ENCODE data around the gene ADAMTSL2. TPM values are rescaled to one million over a fixed set of nuclear protein-coding genes. Genes with fewer than 3 reads are reported as not detected.

The ADAMTSL2 gene
- total RNA-seq, 2 experiments from 2014 or later: 0.11 to 0.25 TPM

DNA sequence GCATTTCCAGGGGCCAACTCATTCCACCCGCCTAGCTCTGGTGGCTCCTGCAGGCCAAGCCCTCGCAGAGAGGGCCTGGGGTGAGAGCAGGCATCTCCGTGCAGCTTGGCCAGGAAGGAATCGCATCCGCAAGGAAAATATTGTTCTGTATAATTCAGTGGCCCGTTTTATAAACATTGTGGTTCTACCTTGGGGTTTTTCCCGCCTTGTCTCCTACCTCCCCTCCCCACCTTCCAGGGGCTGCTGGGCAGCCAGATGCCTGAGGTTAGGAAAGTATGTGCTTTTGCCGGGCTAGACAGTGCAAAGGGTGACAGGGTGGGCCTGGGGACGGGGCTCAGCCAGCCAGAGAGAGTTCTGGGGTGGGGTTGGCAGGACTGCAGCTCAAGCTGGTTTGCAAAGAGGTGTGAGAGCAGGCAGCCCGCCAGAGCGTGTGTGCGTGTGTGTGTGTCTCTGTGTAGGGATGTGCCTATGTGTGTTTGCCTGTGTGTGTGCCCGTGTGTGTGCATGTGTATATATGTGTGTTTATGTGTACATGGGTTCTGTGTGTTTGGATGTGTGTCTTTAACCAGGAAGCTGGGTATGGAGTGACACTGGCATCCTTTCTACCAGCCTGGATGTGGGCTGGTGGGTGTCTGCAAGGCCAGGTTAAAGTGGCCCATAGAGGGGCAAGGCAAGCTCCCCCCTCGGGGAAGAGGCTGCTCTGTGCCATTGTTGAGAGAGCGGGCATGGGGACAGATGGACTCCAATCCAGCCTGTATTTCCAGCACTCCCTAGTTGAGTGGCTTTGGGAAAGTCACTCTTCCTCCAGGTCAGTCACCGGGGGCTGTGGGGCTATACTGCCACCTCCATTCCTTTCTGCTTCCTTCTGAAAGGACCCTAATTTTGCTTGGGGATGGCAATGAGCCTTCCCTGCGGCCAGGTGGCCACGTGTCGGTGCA lies 45.0 kb upstream of the ADAMTSL2 start:
- Mint-ChIP-seq H3K4me3 (no peak overlapping the region), H3K4me1 (ENCODE audit: low read depth) (peaks cover 5% of the 10 kb centered on the region), H3K27me3 (no peaks in the 10 kb centered on the region), H3K27ac (no peak overlapping the region), H3K9me3 (no peaks in the 10 kb centered on the region), H3K36me3 (ENCODE audit: low read depth) (no peaks in the 10 kb centered on the region)
- no peak for ATAC-seq
- ChIA-PET POLR2A (no interaction called here), CTCF (interaction anchor here (0.8 kb wide), 1 partner anchor 303 kb away, joined by 3 read pairs; no protein-coding TSS in a partner anchor)
- no peak for DNase-seq
- TF ChIP-seq CTCF (IDR thresholded peaks at IDR 0.05): no peak
- intact Hi-C loops (cut with micrococcal nuclease): loop anchor here (5.0 to 10.0 kb wide), 3 partner anchors 82 to 305 kb away; partner anchors contain the start of genes STKLD1 and SURF4

DNA sequence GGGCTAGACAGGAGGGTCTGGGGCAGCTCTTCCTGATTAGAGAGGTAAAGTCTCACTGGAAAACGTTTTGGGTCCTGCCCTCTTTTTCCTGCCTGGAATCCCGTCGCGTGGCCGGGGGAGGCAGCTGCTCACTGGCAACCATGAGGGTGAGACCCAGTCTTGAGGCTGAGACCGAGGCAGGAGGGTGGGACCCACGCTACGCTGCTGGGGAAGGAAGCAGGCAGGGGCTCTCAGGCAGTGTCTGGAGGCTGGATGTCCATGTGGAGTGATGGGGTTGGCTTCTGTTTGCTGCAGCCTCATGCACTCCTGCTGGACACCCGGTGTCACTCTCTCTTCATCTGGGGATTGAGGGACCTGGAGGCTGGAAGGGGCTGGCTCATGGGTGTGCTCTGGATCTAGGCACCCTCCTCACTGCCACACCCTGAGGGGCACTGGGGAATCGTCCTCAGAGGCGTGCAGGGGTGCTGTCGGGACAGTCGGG lies 44.3 kb upstream of the ADAMTSL2 start:
- H3K4me1 Mint-ChIP-seq (ENCODE audit: low read depth): peaks cover 5% of the 10 kb centered on the region
- no peak for ATAC-seq

GRCh38 chr9:133490865-133491655 lies 43.4 kb upstream of the ADAMTSL2 start:
- intact Hi-C loops (cut with micrococcal nuclease): no loop called here
- H3K4me3 Mint-ChIP-seq: no peak overlapping the region
- ChIA-PET POLR2A (interaction anchor here (0.7 kb wide), 1 partner anchor 935 kb away, joined by 4 read pairs; no protein-coding TSS in a partner anchor), CTCF (no interaction called here)
- ATAC-seq (no peak), DNase-seq (no peak)
- no peaks in the 10 kb centered on the region for H3K27me3 Mint-ChIP-seq
- H3K36me3 Mint-ChIP-seq (ENCODE audit: low read depth): no peaks in the 10 kb centered on the region
- H3K27ac Mint-ChIP-seq: no peak overlapping the region
- H3K9me3 Mint-ChIP-seq: no peaks in the 10 kb centered on the region
- peaks cover 4% of the 10 kb centered on the region for H3K4me1 Mint-ChIP-seq (ENCODE audit: low read depth)
- no peak for TF ChIP-seq CTCF (IDR thresholded peaks at IDR 0.05)

More for the DNA sequence above, 44.3 kb upstream of the ADAMTSL2 start:
- ChIA-PET CTCF (no interaction called here), POLR2A (no interaction called here)
- no peak overlapping the region for H3K27ac Mint-ChIP-seq
- H3K9me3 Mint-ChIP-seq: no peaks in the 10 kb centered on the region
- H3K36me3 Mint-ChIP-seq (ENCODE audit: low read depth): no peaks in the 10 kb centered on the region
- H3K27me3 Mint-ChIP-seq: no peaks in the 10 kb centered on the region
- no peak for DNase-seq
- intact Hi-C loops (cut with micrococcal nuclease): no loop called here
- TF ChIP-seq CTCF (IDR thresholded peaks at IDR 0.05): no peak
- no peak overlapping the region for H3K4me3 Mint-ChIP-seq

GRCh38 chr9:133491656-133491925 lies 42.9 kb upstream of the ADAMTSL2 start:
- ChIA-PET CTCF (no interaction called here), POLR2A (no interaction called here)
- no peaks in the 10 kb centered on the region for H3K27me3 Mint-ChIP-seq
- no peak overlapping the region for H3K27ac Mint-ChIP-seq
- no peaks in the 10 kb centered on the region for H3K4me1 Mint-ChIP-seq (ENCODE audit: low read depth)
- no peaks in the 10 kb centered on the region for H3K36me3 Mint-ChIP-seq (ENCODE audit: low read depth)
- DNase-seq (no peak), ATAC-seq (no peak)
- TF ChIP-seq CTCF (IDR thresholded peaks at IDR 0.05): no peak
- intact Hi-C loops (cut with micrococcal nuclease): no loop called here
- H3K9me3 Mint-ChIP-seq: no peaks in the 10 kb centered on the region
- H3K4me3 Mint-ChIP-seq: no peak overlapping the region

All from activated CD8-positive, alpha-beta T cell treated with anti-CD3 and anti-CD28 coated beads for 36 hours (primary cell).